ENCODE results near the gene KCNMA1. TPM values are rescaled to one million over a fixed set of nuclear protein-coding genes. Genes with fewer than 3 reads are reported as not detected.
A peak's percentile ranks its signal among the peaks of the same experiment; 100 is the strongest.

The KCNMA1 gene
- total RNA-seq, 1 experiment from 2014 or later, result 20.7 TPM

GRCh38 chr10:77188521-77188920 is 449.1 kb downstream of the KCNMA1 start:
- H3K4me1 Mint-ChIP-seq (ENCODE audit: low read depth, unreplicated experiment), result peaks cover 46% of the 10 kb centered on the region
- BruUV-seq (replicated peaks), result no TSS peak
- Histone ChIP-seq H3K36me3 (ENCODE audit: control insufficient read depth, insufficient read depth, low read length) (no peaks in the 10 kb centered on the region), H3K27me3 (replicated peaks; ENCODE audit: control insufficient read depth, insufficient read depth, low read length) (no peaks in the 10 kb centered on the region), H3K4me1 (peaks cover 58% of the 10 kb centered on the region), H3K4me3 (ENCODE audit: low read depth, low read length) (no peak overlapping the region), H3K9me3 (no peaks in the 10 kb centered on the region)
- no peak for TF ChIP-seq CTCF (IDR thresholded peaks at IDR 0.05; ENCODE audit: insufficient read depth in 1 of 2, low read depth in 1 of 2, low read length in 1 of 2, severe bottlenecking in 1 of 2, unreplicated experiment in 1 of 2)
- intact Hi-C loops (cut with micrococcal nuclease; ENCODE audit: unreplicated experiment), result loop anchor here (5.0 kb wide), 2 partner anchors 99 to 144 kb away; no protein-coding TSS in a partner anchor
- H3K27ac Mint-ChIP-seq (ENCODE audit: unreplicated experiment), result no peak overlapping the region
- DNase-seq, result no peak
- peaks cover 6% of the 10 kb centered on the region for H3K36me3 Mint-ChIP-seq (ENCODE audit: insufficient read depth, unreplicated experiment)
- ChIA-PET POLR2A (no interaction called here), CTCF (no interaction called here)
- no peak overlapping the region for H3K4me3 Mint-ChIP-seq (ENCODE audit: unreplicated experiment)
- H3K27me3 Mint-ChIP-seq (ENCODE audit: insufficient read depth, unreplicated experiment), result no peaks in the 10 kb centered on the region
- H3K9me3 Mint-ChIP-seq (ENCODE audit: unreplicated experiment), result no peaks in the 10 kb centered on the region

- Mint-ChIP-seq H3K27ac (ENCODE audit: unreplicated experiment) (peak overlapping the region; percentile 78), H3K9me3 (ENCODE audit: unreplicated experiment) (no peaks in the 10 kb centered on the region), H3K4me1 (ENCODE audit: low read depth, unreplicated experiment) (peaks cover 46% of the 10 kb centered on the region), H3K4me3 (ENCODE audit: unreplicated experiment) (no peak overlapping the region), H3K27me3 (ENCODE audit: insufficient read depth, unreplicated experiment) (no peaks in the 10 kb centered on the region), H3K36me3 (ENCODE audit: insufficient read depth, unreplicated experiment) (peaks cover 6% of the 10 kb centered on the region)
- CTCF ChIA-PET, result interaction anchor here (0.7 kb wide), 1 partner anchor 20 kb away, joined by 3 read pairs; no protein-coding TSS in a partner anchor
- Histone ChIP-seq H3K36me3 (ENCODE audit: control insufficient read depth, insufficient read depth, low read length) (no peaks in the 10 kb centered on the region), H3K4me3 (ENCODE audit: low read depth, low read length) (no peak overlapping the region), H3K9me3 (no peaks in the 10 kb centered on the region), H3K27me3 (replicated peaks; ENCODE audit: control insufficient read depth, insufficient read depth, low read length) (no peaks in the 10 kb centered on the region), H3K4me1 (peaks cover 58% of the 10 kb centered on the region)
- TF ChIP-seq CTCF (IDR thresholded peaks at IDR 0.05; ENCODE audit: insufficient read depth in 1 of 2, low read depth in 1 of 2, low read length in 1 of 2, severe bottlenecking in 1 of 2, unreplicated experiment in 1 of 2), result no peak
- intact Hi-C loops (cut with micrococcal nuclease; ENCODE audit: unreplicated experiment), result loop anchor here (5.0 kb wide), 2 partner anchors 99 to 144 kb away; no protein-coding TSS in a partner anchor
- DNase-seq, result no peak
- no TSS peak for BruUV-seq (replicated peaks)
- POLR2A ChIA-PET, result no interaction called here
These were observed 449.6 kb downstream of the KCNMA1 start for GRCh38 chr10:77188000-77188395.

- BruUV-seq (replicated peaks), result no TSS peak
- ChIA-PET POLR2A (no interaction called here), CTCF (interaction anchor here (0.7 to 1.2 kb wide), 2 partner anchors 20 to 22 kb away, joined by 3 read pairs; no protein-coding TSS in a partner anchor)
- peaks cover 6% of the 10 kb centered on the region for H3K36me3 Mint-ChIP-seq (ENCODE audit: insufficient read depth, unreplicated experiment)
- no peaks in the 10 kb centered on the region for H3K27me3 ChIP-seq (replicated peaks; ENCODE audit: control insufficient read depth, insufficient read depth, low read length)
- peaks cover 56% of the 10 kb centered on the region for H3K4me1 ChIP-seq
- intact Hi-C loops (cut with micrococcal nuclease; ENCODE audit: unreplicated experiment), result loop anchor here (5.0 kb wide), 2 partner anchors 100 to 145 kb away; no protein-coding TSS in a partner anchor
- H3K36me3 ChIP-seq (ENCODE audit: control insufficient read depth, insufficient read depth, low read length), result no peaks in the 10 kb centered on the region
- DNase-seq, result no peak
- H3K9me3 Mint-ChIP-seq (ENCODE audit: unreplicated experiment), result no peaks in the 10 kb centered on the region
- H3K9me3 ChIP-seq, result no peaks in the 10 kb centered on the region
- H3K27ac Mint-ChIP-seq (ENCODE audit: unreplicated experiment), result peak overlapping the region; percentile 78
- H3K4me1 Mint-ChIP-seq (ENCODE audit: low read depth, unreplicated experiment), result peaks cover 45% of the 10 kb centered on the region
- TF ChIP-seq CTCF (IDR thresholded peaks at IDR 0.05; ENCODE audit: insufficient read depth in 1 of 2, low read depth in 1 of 2, low read length in 1 of 2, severe bottlenecking in 1 of 2, unreplicated experiment in 1 of 2), result no peak
- H3K4me3 Mint-ChIP-seq (ENCODE audit: unreplicated experiment), result no peak overlapping the region
- H3K4me3 ChIP-seq (ENCODE audit: low read depth, low read length), result no peak overlapping the region
- H3K27me3 Mint-ChIP-seq (ENCODE audit: insufficient read depth, unreplicated experiment), result no peaks in the 10 kb centered on the region
These were observed 450.1 kb downstream of the KCNMA1 start for GRCh38 chr10:77187376-77187999.
